Natural killer cell (primary cell): ENCODE data around the gene VAC14. TPM values are rescaled to one million over a fixed set of nuclear protein-coding genes. Genes with fewer than 3 reads are reported as not detected.

ENCODE experiments used
- ATAC-seq, 3 donors: fragments of 150-1000 bp in 2 of 3; fragments of 200-7000 bp in 1 of 3; cut with Tn5 transposase; 1 replicate in 1 of 3; 2 replicates in 2 of 3; pipeline ENCODE4 v1.10.0; 2021; ENCODE audit warnings: mild to moderate bottlenecking in 2 of 3, moderate library complexity in 2 of 3
- DNase-seq, 2 donors: peaks; one replicate each; pipeline versions ENCODE4 v3.0.0 to v3.0.0-alpha.2; 2013 to 2021; ENCODE audit warnings: mixed read lengths in 1 of 2
- H3K27ac ChIP-seq: one replicate; pipeline ENCODE4 v1.5.1; 2013; ENCODE audit warnings: mild to moderate bottlenecking, low read length
- H3K27me3 ChIP-seq: one replicate; pipeline ENCODE4 v1.6.1; 2013; ENCODE audit warnings: low read length; ENCODE audit not compliant: control insufficient read depth, insufficient read depth
- H3K36me3 ChIP-seq: one replicate; pipeline ENCODE4 v1.6.1; 2013; ENCODE audit warnings: low read length; ENCODE audit not compliant: control insufficient read depth, insufficient read depth
- H3K4me1 ChIP-seq: one replicate; pipeline ENCODE4 v1.6.1; 2013; ENCODE audit warnings: low read length; ENCODE audit not compliant: control insufficient read depth, insufficient read depth
- H3K4me3 ChIP-seq: one replicate; pipeline ENCODE4 v1.5.1; 2013; ENCODE audit warnings: low read length
- H3K9me3 ChIP-seq: one replicate; pipeline ENCODE4 v1.6.1; 2013; ENCODE audit warnings: low read length; ENCODE audit not compliant: control insufficient read depth, insufficient read depth
- H3K27ac Mint-ChIP-seq, 2 donors: one replicate each; pipeline ENCODE4 v1.8.0; 2022; ENCODE audit warnings: mild to moderate bottlenecking in 2 of 2, mixed read lengths in 2 of 2, moderate library complexity in 1 of 2
- H3K27me3 Mint-ChIP-seq, 2 donors: one replicate each; pipeline ENCODE4 v1.8.0; 2022; ENCODE audit warnings: low read depth in 2 of 2, mixed read lengths in 2 of 2
- H3K36me3 Mint-ChIP-seq: one replicate; pipeline ENCODE4 v1.8.0; 2022; ENCODE audit warnings: mixed read lengths
- H3K4me1 Mint-ChIP-seq, 2 donors: one replicate each; pipeline ENCODE4 v1.8.0; 2022; ENCODE audit warnings: mixed read lengths in 2 of 2
- H3K4me3 Mint-ChIP-seq: one replicate; pipeline ENCODE4 v1.8.0; 2022; ENCODE audit warnings: mild to moderate bottlenecking, moderate library complexity, mixed read lengths
- H3K9me3 Mint-ChIP-seq, 2 donors: one replicate each; pipeline ENCODE4 v1.8.0; 2022; ENCODE audit warnings: mixed read lengths in 2 of 2
- CTCF ChIP-seq: fragments of 200-600 bp; IDR thresholded peaks from one replicate; pipeline ENCODE4 v1.8.0; 2022; ENCODE audit warnings: antibody characterized with exemption
- WGBS: methylation state at CpG from one replicate; pipeline ENCODE4 v1.1.7; 2013; ENCODE audit warnings: missing lambda C conversion rate; ENCODE audit not compliant: insufficient coverage; 5-methylcytosine and 5-hydroxymethylcytosine counted together
- intact Hi-C: fragments of 100-400 bp; cut with micrococcal nuclease; formaldehyde crosslinking; loops from one replicate; pipeline ENCODE4 v1.14.2; 2022
- total RNA-seq, 4 donors: library from RNA; stranded (reverse); fragments of 120-200 nt in 1 of 4; gene quantifications; one replicate each; pipeline versions ENCODE4 v1.2.3 to v1.2.4, GENCODE V29; 2013 to 2022

The VAC14 gene
- total RNA-seq, 3 donors from 2014 or later (not counting 1 experiment from before 2014, with no cell fraction given), result 33.9 to 45.6 (median 43.4) TPM

GRCh38 chr16:70788668-70789594, 12.0 kb downstream of the VAC14 start:
- intact Hi-C loops, result no loop called here
- ATAC-seq, result no peak
- no peaks in the 10 kb centered on the region for H3K9me3 Mint-ChIP-seq
- H3K4me1 Mint-ChIP-seq, result peaks cover 19 to 42% of the 10 kb centered on the region in 2 donors
- TF ChIP-seq CTCF, result no peak
- H3K4me3 ChIP-seq, result no peak overlapping the region
- 96% methylated on average over 18 of the region's 18 CpGs for WGBS
- H3K4me1 ChIP-seq, result no peaks in the 10 kb centered on the region
- no peaks in the 10 kb centered on the region for H3K9me3 ChIP-seq
- H3K27ac Mint-ChIP-seq, result no peak overlapping the region
- H3K27me3 ChIP-seq, result no peaks in the 10 kb centered on the region
- no peak overlapping the region for H3K27ac ChIP-seq
- H3K27me3 Mint-ChIP-seq, result no peaks in the 10 kb centered on the region
- H3K4me3 Mint-ChIP-seq, result no peak overlapping the region
- DNase-seq, result no peak
- peaks cover 8% of the 10 kb centered on the region for H3K36me3 Mint-ChIP-seq
- H3K36me3 ChIP-seq, result peaks cover 30% of the 10 kb centered on the region

GRCh38 chr16:70786020-70786755, 14.8 kb downstream of the VAC14 start:
- H3K27me3 ChIP-seq, result no peaks in the 10 kb centered on the region
- no peaks in the 10 kb centered on the region for H3K9me3 Mint-ChIP-seq
- no peak overlapping the region for H3K4me3 Mint-ChIP-seq
- no peak for TF ChIP-seq CTCF
- DNase-seq (no peak), ATAC-seq (no peak)
- H3K4me1 ChIP-seq, result no peaks in the 10 kb centered on the region
- H3K4me1 Mint-ChIP-seq, result peaks cover 16 to 28% of the 10 kb centered on the region in 2 donors
- H3K9me3 ChIP-seq, result no peaks in the 10 kb centered on the region
- peaks cover 13% of the 10 kb centered on the region for H3K36me3 Mint-ChIP-seq
- no peak overlapping the region for H3K27ac ChIP-seq
- no peak overlapping the region for H3K4me3 ChIP-seq
- 95% methylated on average over 19 of the region's 19 CpGs for WGBS
- H3K27me3 Mint-ChIP-seq, result no peaks in the 10 kb centered on the region
- intact Hi-C loops, result no loop called here
- peak overlapping the region in 1 of 2 donors; percentile 52 for H3K27ac Mint-ChIP-seq
- peaks cover 57% of the 10 kb centered on the region for H3K36me3 ChIP-seq

- Mint-ChIP-seq H3K27ac (no peak overlapping the region), H3K27me3 (no peaks in the 10 kb centered on the region), H3K9me3 (no peaks in the 10 kb centered on the region), H3K4me1 (peaks cover 12 to 15% of the 10 kb centered on the region in 2 donors), H3K4me3 (no peak overlapping the region), H3K36me3 (peaks cover 13% of the 10 kb centered on the region)
- no peaks in the 10 kb centered on the region for H3K4me1 ChIP-seq
- peaks cover 67% of the 10 kb centered on the region for H3K36me3 ChIP-seq
- DNase-seq (no peak), ATAC-seq (no peak)
- no peaks in the 10 kb centered on the region for H3K9me3 ChIP-seq
- no peak overlapping the region for H3K27ac ChIP-seq
- intact Hi-C loops, result no loop called here
- no peak overlapping the region for H3K4me3 ChIP-seq
- WGBS, result 97% methylated on average over 21 of the region's 21 CpGs
- no peaks in the 10 kb centered on the region for H3K27me3 ChIP-seq
- no peak for TF ChIP-seq CTCF
Observed at GRCh38 chr16:70784692-70785555, 16.0 kb downstream of the VAC14 start.
